ENCODE data around the gene ANGPTL4.

ANGPTL4 gene

GRCh38 chr19:8397271-8397670 lies 33.3 kb downstream of the ANGPTL4 start:
- peak; percentile 38 for DNase-seq (ENCODE audit: low read depth)
- no peak overlapping the region for H3K4me3 ChIP-seq (ENCODE audit: low read length)
- TF ChIP-seq, protein P1, sequence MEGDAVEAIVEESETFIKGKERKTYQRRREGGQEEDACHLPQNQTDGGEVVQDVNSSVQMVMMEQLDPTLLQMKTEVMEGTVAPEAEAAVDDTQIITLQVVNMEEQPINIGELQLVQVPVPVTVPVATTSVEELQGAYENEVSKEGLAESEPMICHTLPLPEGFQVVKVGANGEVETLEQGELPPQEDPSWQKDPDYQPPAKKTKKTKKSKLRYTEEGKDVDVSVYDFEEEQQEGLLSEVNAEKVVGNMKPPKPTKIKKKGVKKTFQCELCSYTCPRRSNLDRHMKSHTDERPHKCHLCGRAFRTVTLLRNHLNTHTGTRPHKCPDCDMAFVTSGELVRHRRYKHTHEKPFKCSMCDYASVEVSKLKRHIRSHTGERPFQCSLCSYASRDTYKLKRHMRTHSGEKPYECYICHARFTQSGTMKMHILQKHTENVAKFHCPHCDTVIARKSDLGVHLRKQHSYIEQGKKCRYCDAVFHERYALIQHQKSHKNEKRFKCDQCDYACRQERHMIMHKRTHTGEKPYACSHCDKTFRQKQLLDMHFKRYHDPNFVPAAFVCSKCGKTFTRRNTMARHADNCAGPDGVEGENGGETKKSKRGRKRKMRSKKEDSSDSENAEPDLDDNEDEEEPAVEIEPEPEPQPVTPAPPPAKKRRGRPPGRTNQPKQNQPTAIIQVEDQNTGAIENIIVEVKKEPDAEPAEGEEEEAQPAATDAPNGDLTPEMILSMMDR (IDR thresholded peaks at IDR 0.05; ENCODE audit: insufficient read depth, low read depth, low read length, missing control alignments): no peak

DNA sequence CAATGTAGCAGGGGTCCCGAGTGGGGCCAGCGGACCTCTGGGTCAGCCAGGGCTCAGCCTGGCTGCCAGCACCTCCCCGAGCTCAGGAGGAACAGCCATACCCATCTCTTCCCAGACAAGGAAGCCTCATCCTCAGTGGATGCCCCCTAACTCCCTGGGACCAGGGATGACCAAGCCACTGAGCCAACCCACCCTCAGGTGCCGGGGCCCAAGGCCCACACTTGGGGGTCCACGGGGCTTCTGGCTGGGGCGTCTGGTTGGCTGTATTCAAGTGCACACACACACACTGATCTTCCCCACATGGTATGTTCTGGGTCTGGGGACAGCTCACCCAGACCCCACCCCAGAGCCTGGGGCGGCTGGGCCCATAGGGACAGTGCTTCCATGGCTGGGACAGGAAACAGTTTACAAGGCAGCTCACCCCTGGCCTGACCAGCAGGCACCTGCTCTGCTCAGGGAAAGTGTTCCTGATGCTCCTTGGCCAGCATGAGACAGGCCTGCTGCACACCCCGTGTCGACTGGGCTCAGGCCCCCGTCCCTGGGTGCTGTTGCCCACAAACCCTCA lies 33.9 kb downstream of the ANGPTL4 start:
- TF ChIP-seq, protein P1 (IDR thresholded peaks at IDR 0.05; ENCODE audit: insufficient read depth, low read depth, low read length, missing control alignments): no peak
- no peak overlapping the region for H3K4me3 ChIP-seq (ENCODE audit: low read length)
- no peak for DNase-seq (ENCODE audit: low read depth)

DNA sequence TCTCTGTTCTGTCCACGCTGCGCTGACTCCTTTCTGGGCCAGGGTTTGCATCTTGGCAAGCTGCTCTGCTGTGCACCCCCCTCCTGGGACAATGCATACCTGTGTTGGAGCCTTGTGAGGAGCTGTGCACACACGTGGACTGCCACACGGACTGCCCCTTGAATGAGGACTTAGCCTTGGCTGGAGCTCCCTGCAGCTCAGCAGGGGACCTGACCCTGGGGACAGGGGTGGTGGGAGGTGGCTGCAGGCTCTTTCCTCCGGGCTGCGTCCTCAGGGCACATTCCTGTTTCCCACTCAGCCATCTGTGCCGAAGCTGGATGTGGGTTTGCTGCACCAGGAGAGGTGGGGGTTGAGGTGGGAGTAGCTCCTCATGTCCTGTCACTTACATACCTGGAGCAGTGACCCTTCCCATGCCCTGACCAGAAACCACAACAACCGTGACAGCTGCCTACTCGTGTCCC lies 34.4 kb downstream of the ANGPTL4 start:
- TF ChIP-seq, protein P1 (IDR thresholded peaks at IDR 0.05; ENCODE audit: insufficient read depth, low read depth, low read length, missing control alignments): no peak
- no peak for DNase-seq (ENCODE audit: low read depth)
- H3K4me3 ChIP-seq (ENCODE audit: low read length): no peak overlapping the region

- no peak overlapping the region for H3K4me3 ChIP-seq (ENCODE audit: low read length)
- TF ChIP-seq, protein P1 (IDR thresholded peaks at IDR 0.05; ENCODE audit: insufficient read depth, low read depth, low read length, missing control alignments): no peak
- no peak for DNase-seq (ENCODE audit: low read depth)
These were observed 35.8 kb downstream of the ANGPTL4 start for GRCh38 chr19:8399681-8400188.

DNA sequence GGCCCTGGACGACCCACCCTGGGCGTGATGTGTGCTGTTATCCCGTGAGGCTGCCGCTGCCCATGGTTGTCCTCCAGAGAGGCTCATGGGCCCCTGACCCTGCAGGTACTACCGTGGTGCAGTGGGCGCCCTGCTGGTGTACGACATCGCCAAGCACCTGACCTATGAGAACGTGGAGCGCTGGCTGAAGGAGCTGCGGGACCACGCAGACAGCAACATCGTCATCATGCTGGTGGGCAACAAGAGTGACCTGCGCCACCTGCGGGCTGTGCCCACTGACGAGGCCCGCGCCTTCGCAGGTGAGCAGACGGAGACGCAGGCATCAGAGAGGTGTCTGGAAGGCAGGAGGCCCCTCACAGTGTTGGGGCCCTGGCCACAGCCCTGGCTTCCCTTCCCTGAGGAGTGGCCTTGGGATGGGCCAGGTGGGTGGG lies 38.0 kb downstream of the ANGPTL4 start:
- TF ChIP-seq, protein P1 (IDR thresholded peaks at IDR 0.05; ENCODE audit: insufficient read depth, low read depth, low read length, missing control alignments): no peak
- no peak overlapping the region for H3K4me3 ChIP-seq (ENCODE audit: low read length)
- no peak for DNase-seq (ENCODE audit: low read depth)

DNA sequence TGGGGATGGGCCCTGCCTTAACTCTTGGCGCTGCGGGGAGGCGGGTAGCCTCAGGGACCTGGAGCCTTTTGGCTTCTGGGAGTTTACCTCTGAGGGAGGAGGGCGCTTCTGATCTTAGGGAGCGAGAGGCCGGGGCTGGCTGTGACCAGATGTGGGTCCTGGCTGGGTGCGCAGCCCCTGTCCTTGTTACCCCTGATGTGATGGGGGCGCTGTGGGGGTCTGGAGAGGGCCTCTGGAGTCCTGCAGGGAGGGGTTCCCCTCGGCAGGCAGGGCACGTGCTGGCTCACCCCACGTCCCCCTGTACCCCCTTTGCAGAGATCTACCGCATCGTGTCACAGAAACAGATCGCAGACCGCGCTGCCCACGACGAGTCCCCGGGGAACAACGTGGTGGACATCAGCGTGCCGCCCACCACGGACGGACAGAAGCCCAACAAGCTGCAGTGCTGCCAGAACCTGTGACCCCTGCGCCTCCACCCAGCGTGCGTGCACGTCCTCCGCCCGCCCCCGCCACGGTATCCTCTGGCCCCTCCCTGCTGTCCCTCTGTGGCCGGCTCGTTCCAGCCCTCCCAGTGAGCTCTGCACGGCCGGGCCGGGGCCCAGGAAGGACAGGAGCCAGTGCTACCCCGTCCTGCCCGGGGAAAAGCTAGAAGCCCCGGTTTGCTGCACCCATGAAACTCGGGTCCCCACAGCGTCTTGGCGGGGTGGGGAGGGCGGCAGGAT lies 39.3 kb downstream of the ANGPTL4 start:
- no peak for DNase-seq (ENCODE audit: low read depth)
- TF ChIP-seq, protein P1 (IDR thresholded peaks at IDR 0.05; ENCODE audit: insufficient read depth, low read depth, low read length, missing control alignments): no peak
- no peak overlapping the region for H3K4me3 ChIP-seq (ENCODE audit: low read length)
